Kidney glomerular epithelial cell (primary cell): ENCODE data around the gene SLC12A7.

Experiments
- DNase-seq: peaks from one replicate; lab custom pipeline; 2025; lab: John Stamatoyannopoulos, UW

The SLC12A7 gene

DNA sequence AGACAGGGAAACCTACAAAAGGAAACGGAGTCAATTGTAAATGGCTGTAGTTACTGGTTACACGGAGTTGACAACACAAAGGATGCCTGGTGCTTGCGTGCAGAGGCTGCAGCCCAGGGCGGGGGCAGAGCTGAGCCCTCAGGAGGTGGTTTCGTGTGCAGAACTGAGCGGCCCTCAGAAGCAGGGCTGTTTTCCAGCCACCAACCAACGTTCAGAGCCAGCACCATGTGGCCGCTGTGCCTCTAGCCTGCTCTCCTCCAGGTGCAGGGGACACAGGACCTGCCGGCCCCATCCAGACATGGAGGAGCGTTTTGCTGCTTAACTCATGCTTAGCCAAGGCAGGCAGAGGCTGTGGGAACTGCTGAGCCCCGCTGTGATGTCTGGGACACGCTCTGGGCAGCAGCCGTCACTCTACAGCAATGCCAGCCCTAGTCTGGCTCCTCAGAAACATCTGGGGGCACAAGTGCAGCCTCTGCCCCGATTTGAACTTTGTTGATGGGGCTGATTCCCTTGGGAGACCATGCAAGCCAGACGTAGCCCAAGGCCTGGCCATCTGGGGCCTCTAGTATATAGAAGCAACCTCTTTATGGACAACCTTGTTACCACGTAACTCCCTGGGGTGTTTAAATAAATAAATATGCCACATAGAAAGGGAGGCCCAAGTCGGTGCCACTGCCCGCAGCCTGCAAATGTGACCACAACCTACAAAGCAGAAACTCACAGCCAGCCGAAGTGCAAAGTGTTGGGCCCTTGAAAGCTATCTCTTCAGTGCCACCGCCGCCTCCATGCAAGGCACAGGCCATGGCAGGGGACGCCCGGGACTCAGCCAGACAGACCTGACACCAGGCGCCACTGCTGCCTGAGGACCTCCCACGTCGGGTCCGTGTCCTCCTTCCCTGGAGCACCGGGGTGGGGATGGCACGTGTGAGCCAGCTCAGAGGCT is 61.2 kb downstream of the SLC12A7 start:
- DNase-seq: no peak

DNA sequence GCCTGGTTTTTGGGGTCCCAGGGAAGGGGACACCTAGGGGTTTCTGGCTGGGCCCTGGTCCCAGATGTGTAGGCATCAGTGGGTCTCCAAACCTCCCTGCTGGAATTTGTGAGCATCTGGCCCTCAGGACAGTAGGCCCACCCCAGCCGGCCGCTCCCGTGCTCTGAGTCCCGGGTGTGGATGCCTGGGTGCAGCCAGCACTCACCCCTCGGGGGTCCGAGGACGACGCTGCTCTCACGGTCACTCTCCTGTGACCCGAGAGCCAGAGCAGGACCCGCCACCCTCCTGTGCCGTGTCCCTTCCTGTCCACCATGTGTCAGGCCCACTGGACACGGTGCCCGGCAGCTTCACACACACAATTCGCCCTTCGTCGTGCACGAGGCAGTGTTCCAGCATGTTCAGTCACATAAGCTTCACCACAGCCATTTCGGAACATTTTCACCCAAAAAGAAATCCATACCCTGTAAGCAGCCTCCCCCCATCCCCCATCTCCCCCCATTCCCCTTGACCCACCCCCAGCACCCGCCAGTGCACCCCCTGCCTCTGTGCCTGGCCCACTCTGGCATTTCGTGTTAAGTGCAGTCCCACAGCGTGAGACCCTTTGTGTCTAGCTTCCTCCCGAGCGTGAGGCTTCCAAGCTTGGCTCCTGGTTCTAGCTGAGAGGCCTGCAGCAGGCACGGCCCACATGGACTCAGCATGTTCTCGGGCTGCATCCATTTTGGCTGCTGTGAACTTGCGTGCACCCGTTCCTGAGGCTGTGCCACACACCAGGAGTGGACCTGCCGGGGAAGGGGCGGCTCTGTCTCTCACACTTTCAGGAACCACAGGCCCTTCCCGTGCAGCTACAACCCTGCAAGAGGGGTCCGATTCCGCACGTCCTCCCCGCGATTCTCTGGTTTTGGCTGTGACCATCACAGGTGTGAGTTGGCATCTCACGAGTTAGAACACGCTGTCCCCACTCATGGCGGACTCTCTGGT is 62.7 kb downstream of the SLC12A7 start:
- DNase-seq: no peak

DNA sequence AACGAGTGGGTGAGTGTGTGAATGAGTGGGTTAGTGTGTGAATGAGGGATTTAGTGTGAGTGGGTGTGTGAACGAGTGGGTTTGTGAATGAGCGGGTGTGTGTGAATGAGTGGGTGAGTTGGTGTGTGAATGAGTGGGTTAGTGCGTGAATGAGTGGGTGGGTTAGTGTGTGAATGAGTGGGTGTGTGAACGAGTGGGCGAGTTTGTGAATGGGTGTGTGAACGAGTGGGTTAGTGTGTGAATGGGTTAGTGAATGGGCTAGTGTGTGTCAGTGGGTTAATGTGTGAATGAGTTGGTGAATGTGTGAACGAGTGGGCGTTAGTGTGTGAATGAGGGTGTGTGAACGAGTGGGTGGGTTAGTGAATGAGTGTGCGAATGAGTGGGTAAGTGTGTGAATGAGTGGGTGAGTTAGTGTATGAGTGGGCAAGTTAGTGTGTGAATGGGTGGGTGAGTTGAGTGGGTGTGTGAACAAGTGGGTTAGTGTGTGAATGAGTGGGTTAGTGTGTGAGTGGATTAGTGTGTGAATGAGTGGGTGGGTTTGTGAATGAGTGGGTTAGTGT is 63.6 kb downstream of the SLC12A7 start:
- DNase-seq: no peak

DNA sequence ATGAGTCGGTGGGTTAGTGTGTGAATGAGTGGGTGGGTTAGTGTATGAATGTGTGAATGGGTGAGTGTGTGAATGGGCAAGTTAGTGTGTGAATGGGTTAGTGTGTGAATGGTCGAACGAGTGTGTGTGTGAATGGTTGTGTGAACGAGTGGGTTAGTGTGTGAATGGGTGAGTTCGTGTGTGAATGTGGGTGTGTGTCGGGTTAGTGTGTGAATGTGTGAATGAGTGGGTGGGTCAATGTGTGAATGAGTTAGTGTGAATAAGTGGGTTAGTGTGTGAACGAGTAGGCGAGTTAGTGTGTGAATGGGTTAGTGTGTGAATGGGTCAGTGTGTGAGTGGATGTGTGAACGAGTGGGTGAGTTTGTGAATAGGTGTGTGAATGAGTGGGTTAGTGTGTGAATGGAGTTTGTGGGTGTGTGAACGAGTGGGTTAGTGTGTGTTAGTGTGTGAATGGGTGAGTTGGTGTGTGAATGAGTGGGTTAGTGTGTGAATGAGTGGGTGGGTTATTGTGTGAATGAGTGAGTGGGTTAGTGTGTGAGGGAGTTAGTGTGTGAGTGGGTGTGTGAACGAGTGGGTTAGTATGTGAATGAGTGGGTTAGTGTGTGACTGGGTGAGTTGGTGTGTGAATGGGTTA is 64.4 kb downstream of the SLC12A7 start:
- no peak for DNase-seq

DNA sequence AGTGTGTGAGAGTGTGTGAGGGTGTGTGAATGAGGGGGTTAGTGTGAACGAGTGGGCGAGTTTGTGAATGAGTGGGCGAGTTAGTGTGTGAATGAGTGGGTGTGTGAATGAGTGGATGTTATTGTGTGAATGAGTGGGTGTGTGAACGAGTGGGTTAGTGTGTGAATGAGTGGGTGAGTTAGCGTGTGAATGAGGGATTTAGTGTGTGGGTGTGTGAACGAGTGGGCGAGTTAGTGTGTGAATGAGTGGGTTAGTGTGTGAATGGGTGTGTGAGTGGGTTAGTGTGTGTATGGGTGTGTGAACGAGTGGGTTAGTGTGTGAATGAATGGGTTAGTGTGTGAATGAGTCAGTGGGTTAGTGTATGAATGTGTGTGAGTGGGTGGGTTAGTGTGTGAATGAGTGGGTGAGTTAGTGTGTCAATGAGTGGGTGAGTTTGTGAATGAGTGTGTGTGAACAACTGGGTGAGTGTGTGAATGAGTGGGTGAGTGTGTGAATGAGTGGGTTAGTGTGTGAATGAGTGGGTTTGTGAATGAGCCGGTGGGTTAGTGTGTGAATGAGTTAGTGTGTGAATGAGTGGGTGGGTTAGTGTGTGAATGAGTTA is 65.8 kb downstream of the SLC12A7 start:
- DNase-seq: no peak

DNA sequence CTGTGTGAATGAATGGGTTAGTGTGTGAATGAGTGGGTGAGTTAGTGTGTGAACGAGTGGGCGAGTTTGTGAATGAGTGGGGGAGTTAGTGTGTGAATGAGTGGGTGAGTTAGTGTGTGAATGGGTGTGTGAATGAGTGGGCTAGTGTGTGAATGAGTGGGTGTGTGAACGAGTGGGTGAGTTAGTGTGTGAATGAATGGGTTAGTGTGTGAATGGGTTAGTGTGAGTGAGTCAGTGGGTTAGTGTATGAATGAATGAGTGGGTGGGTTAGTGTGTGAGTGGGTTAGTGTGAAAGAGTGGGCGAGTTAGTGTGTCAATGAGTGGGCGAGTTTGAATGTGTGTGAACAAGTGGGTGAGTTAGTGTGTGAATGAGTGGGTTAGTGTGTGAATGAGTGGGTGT is 67.7 kb downstream of the SLC12A7 start:
- no peak for DNase-seq

DNA sequence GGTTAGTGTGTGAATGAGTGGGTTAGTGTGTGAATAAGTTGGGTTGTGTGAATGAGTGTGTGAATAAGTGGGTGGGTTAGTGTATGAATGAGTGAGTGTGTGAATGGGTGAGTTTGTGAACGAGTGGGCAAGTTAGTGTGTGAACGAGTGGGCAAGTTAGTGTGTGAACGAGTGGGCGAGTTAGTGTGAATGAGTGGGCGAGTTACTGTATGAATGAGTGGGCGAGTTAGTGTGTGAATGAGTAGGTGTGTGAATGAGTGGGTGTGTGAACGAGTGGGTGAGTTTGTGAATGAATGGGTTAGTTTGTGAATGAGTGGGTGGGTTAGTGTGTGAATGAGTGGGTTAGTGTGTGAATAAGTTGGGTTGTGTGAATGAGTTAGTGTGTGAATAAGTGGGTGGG is 68.5 kb downstream of the SLC12A7 start:
- DNase-seq: no peak

DNA sequence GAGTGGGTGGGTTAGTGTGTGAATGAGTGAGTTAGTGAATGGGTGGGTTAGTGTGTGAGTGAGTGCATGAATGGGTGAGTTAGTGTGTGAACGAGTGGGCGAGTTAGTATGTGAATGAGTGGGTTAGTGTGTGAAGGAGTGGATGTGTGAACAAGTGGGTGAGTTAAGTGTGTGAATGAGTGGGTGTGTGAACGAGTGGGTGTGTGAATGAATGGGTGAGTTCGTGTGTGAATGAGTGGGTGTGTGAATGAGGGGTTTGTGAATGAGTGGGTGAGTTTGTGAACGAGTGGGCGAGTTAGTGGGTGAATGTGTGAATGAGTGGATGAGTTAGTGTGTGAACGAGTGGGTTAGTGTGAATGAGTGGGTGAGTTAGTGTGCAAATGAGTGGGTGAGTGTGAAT is 69.2 kb downstream of the SLC12A7 start:
- no peak for DNase-seq

DNA sequence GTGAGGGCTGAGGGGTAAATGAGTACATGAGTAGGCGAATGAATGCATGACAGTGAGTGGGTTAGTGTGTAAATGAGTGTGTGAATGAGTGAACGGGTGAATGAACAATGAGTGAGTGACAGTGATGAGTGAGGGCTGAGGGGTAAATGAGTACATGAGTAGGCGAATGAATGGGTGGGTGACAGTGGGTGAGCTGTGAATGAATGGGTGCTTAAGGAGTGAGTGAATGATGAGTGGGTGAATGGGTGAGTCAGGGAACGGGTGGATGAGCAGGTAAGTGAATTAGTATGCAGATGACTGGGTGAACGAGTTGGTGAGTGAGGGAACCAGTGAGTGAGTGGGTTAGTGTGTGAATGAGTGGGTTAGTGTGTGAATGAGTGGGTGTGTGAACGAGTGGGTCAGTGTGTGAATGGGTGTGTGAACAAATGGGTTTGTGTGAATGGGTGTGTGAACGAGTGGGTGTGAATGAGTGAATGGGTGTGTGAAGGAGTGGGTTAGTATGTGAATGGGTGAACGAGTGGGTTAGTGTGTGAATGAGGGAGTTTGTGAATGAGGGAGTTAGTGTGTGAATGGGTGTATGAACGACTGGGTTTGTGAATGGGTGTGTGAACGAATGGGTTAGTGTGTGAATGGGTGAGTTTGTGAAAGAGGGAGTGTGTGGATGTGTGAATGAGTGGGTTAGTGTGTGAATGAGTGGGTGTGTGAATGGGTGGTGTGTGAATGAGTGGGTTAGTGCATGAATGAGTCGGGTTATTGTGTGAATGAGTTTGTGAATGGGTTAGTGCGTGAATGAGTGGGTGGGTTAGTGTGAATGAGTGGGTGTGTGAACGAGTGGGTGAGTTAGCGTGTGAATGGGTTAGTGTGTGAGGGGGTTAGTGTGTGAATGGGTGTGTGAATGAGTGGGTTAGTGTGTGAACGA is 70.4 kb downstream of the SLC12A7 start:
- DNase-seq: peak; percentile 25

DNA sequence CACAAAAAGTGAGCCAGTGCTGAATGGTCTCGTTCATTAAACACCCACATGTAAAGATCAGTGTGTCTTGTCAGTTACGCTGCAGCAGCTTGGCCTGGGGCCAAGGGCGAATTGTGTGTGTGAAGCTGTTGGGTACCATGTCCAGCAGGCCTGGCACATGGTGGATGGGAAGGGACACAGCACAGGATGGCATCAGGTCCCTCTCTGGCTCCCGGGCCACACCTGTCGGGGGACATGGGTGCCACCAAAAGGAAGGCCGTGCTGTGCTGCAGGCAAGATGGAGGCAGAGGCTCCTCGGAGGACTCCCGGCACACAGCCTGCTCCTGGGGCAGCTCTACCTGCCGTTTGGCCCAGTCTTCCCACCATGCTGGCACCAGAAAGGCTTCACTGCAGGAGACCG is 71.3 kb downstream of the SLC12A7 start:
- no peak for DNase-seq

DNA sequence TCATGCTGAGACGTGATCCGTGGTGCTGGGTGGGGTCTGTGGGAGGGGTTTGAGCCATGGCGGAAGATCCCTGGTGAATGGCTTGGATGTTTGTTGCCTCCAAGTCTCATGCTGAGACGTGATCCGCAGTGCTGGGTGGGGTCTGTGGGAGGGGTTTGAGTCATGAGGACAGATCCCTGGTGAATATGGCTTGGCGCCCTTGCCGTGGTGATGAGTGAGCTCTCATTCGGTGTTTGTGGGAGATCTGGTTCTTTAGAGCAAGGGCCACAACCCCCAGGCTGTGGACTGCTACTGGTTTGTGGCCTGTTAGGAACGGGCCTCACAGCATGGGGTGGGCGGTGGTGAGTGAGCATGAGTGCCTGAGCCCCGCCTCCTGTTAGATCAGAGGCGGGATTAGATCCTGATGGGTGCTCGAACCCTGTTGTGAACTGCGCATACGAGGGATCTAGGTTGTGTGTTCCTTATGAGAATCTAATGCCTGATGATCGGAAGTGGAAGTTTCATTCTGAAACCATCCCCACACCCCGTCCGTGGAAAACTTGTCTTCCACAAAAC is 72.1 kb downstream of the SLC12A7 start:
- no peak for DNase-seq

DNA sequence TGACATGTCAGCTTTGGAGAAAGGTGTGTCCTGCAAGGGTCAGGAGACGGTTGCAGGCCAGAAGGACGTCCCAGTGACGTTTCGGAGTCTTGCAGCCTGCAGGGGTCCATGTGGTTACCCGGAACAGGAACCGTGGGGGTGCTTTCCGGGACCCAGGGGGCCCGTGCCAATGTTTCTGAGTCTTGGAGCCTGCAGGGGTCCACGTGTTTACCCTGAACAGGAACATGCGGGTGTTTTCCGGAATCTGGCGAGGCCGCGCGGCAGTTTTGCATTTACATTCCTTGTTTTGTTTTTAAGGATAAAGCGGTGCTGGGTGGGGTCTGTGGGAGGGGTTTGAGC is 72.7 kb downstream of the SLC12A7 start:
- no peak for DNase-seq

DNA sequence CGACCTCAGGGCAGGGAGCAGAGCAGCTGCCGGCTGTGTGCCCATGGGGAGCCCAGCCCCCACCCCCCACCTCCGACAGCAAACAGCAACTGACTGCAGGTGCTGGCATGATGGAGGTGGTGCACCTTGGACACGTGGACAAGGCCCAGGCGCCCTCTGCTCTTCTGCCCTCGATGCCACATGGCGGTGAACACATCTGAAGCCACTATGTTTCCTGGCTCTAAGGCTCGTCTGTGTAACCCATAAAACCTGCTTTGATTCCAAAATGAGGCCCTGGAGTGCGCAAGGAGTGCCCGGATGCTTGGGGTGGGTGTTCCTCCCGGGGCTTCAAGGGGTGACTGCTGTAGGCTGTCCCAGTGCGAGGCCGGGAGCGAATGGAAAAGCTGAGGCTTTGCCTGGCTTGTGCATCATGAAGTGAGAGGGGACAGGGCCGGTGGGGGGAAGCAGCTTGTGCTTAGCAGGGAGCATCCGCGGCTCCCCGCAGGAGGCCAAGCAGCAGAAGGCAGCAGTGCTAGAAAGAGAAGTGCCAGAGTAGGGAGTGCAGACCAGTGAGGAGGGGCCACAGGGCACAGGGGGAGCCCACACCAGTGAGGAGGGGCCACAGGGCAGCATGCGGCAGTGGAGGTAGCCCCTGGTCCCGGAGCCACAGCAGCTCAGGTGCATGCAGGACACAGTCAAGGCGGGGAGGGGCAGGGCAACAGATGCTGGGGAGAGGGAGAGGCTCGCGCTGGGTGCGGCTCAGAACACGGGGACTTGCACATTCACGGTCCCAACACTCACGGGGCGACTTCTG is 73.2 kb downstream of the SLC12A7 start:
- DNase-seq: no peak

DNA sequence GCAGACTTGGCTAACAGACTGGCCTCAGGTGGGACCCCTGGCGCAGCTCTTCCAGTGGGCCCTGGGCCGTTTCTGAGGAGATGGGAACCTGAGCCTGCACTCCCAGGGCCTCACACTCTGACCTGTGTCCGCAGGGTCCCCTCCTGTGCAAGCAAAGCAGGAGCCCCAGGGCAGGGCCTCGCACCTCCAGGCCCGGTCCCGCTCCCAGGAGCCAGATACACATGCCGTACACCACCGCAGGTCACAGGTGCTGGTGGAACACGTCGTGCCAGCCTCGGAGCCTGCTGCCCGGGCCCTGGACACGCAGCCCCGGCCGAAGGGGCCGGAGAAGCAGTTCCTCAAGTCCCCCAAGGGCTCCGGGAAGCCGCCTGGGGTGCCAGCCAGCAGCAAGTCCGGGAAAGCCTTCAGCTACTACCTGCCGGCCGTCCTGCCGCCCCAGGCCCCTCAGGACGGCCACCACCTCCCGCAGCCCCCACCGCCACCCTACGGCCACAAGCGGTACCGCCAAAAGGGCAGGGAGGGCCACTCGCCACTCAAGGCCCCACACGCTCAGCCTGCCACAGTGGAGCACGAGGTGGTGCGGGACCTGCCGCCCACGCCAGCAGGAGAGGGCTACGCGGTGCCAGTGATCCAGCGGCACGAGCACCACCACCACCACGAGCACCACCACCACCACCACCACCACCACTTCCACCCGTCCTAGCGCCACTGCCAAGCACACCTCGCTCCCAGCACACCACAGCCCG is 74.0 kb downstream of the SLC12A7 start:
- DNase-seq: no peak

DNA sequence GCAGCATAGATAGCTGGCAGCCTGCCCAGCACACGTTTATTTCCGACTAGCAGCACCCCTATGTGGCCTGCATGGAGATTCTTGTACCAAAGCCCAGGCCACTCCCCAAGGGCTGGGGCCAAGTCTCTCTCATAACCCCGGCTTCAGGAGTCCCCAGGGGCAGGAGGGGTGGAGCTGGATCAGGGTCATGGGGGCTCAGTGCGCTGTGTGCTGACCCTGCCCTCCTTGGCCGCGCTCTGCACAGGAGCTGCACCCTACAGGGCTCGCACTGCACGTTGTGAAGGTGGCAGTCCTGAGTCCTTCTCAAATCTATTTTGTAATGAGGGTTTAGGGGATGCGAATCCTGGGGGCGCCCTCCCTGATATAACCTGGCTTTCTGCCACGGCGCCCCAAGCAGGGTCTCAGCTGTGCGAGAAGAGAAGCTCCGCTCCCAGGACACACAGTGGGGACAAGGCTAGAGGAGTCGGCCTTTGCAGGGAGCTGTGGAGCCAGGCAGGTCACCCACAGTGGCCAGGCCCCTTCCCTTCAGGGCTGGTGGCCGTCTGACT is 74.7 kb downstream of the SLC12A7 start:
- no peak for DNase-seq

DNA sequence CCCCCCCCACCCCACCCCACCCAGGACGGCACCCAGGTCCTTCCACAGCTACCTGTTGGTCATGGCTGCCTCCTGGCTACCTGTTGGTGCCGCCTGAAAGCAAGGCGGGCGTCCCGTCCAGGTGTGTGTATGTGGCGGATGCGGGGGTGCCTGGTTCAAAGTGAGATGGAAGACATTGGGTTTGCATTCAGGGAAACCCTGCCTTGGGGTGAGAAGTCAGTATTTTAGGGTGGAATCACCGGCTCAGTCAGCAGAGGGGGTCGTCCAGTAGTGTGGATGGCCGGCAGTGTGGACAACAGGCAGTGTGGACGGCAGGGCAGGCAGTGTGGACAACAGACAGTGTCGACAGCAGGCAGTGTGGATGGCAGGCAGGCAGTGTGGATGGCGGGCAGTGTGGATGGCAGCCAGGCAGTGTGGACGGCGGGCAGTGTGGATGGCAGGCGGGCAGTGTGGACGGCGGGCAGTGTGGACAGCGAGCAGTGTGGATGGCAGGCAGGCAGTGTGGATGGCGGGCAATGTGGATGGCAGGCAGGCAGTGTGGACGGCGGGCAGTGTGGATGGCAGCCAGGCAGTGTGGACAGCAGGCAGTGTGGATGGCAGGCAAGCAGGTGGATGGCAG is 75.2 kb downstream of the SLC12A7 start:
- DNase-seq: no peak

DNA sequence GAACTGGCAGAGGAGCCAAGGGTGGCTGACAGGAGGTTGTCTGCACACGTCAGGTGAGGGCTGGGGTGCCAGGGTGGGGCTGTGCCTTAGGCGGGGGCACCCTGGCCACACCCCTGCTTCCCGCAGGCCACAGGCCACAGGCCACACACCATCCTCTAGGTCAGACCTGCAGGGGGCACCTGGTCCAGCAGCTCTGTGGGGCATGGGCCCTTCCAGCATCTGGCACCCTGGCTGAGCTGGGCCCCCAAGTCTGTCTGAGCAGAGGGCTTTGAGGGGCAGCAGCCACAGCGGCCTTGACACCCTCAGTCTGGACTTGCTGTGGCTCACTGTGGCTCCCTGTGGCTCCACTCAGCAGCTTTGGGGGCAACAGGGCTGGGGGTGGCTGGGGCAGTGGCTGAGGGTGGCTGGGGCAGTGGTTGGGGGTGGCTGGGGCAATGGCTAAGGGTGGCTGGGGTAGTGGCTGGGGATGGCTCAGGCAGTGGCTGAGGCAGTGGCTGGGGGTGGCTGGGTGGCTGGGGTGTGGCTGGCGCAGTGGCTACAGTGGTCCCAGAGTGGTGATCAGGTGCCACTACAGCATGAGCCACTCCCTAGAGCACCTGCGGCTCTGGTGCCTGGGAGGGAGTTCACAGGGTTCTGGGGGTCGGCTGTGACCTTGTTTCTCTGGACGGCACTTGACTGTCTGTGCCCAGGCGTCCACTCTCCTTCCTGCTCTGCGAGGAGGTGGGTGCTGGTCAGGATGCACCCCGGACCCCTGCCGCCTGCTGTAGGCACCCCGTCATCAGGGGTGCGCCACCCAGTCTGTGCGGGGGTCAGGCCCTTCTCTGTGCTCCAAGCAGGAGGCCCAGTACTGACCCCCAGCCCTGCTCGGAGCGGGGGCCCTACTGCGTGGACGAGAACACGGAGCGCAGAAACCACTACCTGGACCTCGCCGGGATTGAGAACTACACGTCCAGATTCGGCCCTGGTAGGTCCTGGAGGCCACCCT is 76.2 kb downstream of the SLC12A7 start:
- DNase-seq: no peak
